HG03064 (cell line): ENCODE data around the gene IRF9.
A peak's percentile ranks its signal among the peaks of the same experiment; 100 is the strongest.

ENCODE experiments used
- ATAC-seq: cut with Tn5 transposase; IDR thresholded peaks from one replicate; pipeline ENCODE4 v1.9.1; 2021; ENCODE audit warnings: low read depth; ENCODE audit not compliant: unreplicated experiment

IRF9 gene, protein sequence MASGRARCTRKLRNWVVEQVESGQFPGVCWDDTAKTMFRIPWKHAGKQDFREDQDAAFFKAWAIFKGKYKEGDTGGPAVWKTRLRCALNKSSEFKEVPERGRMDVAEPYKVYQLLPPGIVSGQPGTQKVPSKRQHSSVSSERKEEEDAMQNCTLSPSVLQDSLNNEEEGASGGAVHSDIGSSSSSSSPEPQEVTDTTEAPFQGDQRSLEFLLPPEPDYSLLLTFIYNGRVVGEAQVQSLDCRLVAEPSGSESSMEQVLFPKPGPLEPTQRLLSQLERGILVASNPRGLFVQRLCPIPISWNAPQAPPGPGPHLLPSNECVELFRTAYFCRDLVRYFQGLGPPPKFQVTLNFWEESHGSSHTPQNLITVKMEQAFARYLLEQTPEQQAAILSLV

DNA sequence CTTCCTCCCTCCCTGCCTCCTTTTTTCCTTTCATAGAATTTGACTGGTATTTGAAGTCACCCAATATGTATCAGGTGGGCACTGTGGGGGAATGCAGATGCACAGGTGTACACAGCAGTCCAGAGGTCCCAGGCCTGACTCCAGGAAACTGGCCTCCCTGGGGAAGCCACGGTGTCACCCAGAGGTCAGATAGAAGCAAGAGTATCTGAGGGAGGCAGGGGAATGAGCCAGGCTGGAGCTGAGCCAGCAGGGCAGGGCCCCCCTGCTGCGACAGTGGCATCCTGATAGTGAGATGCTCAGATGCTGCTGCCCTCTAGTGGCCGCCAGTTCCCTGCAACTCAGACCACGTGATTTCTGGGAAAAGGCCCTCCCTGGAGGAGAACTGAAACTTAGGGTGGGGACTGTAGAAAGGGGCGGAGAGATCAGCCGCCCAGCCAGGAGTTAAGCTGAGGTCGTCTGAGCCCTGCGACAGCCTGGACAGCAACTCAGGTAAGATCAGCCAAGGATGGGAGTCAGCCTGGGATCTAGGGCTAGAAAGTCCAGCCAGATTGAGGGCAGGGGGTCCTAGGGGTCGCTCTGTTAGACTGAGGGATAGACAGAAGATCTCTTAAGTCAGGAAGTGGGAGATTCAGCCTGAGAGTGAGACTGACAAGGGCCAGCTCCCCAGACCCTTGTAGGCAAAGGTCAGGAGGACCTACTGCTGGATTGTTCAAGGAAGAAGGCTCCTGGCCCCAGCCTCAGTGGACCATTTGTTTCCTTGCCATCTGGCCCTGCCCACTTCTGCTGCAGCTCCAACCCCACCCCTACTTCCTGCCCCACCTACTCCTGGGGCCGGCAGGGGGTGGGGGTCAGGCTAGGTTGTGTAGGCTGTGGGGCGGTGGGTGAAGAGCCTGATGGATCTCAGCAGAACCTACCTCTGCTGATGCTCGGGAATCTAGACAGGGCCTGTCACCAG, at the start of gene IRF9:
TSS of gene IRF9 (plus strand) at position 416 of the 955 bp plus-strand sequence. CDS start 880 bp downstream, outside the sequence.
- peak; percentile 68 for ATAC-seq

DNA sequence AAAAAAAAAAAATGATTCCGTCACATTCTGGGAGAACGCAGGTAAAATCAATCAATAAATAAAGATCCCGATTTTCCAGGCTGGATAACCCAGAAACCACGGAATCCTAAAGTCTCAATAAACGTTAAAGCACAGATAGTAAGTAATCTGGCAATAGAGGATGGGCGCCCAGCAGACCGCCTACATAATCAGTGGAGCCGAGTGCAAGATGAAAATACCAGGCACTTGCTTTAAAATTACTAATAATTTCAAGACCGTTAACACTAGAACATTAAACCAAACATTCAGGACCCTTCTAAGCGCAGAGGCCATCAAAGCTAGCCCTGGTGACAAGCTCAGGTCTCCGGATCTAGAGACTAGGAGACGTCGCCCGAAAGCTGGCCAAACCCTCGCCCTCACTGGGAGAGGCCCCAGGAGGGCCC, 47.7 kb upstream of the IRF9 start:
- no peak for ATAC-seq

DNA sequence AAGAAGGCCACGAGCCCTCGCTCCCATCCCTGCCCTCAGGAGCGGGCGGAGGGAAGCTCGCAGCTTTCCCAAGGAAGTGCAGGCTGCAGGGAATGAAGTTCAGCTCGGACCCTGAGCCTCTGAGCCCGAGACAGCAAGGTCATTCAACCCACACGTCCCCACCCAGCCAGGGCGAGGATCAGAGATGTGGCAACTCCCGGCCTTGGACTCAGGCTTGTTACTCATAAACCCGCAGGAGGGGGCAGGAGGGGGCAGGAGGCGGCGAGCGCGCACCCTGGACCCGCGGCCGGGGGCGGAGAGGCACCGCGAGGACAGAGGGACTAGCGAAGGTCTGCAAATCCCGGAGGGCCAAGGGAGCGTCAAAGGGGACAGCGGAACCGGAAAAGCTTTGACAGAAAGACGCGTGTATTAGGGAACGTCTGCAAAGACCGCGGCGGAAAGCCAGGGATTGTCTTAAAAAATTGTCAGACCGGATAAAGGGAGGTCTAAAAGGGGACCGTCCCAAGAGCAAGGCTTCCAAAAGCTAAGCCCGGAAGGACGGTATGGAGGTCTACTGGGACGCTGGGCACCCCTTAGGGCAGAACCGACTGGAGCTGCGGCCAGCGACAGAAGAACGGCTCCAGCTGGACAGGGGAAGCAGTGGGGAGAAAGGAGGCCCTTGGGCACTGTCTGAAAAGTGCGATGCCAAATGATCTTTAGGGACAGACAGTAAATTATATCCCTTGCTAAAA, 47.1 kb upstream of the IRF9 start:
- peak; percentile 35 for ATAC-seq

DNA sequence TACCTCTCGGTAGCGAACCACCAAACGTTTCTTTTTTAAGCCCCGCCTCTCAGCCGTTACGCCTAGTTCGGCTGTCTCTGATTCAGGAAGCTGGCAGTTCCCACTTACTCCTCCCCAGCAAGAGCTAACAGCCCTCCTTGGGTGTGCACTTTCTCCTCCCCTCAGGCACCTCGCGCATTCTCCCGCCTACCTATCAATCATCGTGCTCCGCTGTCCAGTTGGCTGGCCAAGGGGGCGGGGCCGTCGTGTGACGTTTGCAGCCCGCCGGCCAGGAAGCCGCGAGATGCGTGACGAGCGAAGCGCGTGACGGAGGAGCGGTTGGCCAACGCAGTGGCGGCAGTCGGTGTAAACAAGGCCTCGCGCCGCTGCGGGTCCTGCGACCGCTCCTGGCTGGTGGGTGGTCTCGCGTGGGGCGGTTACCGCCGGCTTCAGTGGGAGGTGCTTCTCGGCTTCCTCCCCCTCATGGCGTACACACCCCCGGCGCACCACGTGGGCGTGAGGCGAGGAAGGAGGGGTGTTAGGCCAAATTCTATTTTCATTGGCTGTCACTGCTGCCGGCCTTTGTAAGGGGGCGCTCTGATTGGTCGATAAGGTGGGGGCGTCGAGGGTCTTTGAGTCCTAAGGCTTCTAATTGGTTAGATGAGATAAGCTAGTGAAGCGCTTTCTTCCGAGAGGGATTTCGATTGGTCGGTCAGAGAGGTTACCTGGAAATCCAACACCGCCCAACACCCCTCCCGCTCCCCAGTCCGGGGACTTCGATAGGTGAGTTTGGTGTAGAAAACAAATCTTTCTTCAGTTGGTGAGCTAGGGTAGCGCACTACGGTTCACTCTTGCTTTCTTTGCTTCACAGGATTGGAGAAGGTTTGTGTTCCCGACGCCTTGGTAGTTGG, 46.3 kb upstream of the IRF9 start, which contains the start of the genes DCAF11 and NRL:
TSS of gene DCAF11 (plus strand) at position 246 of the 890 bp plus-strand sequence. CDS start 818 bp downstream, outside the sequence.
TSS of gene NRL (minus strand) at position 418 of the 890 bp plus-strand sequence. CDS start 32,101 bp downstream, outside the sequence.
- ATAC-seq = peak; percentile 83

DNA sequence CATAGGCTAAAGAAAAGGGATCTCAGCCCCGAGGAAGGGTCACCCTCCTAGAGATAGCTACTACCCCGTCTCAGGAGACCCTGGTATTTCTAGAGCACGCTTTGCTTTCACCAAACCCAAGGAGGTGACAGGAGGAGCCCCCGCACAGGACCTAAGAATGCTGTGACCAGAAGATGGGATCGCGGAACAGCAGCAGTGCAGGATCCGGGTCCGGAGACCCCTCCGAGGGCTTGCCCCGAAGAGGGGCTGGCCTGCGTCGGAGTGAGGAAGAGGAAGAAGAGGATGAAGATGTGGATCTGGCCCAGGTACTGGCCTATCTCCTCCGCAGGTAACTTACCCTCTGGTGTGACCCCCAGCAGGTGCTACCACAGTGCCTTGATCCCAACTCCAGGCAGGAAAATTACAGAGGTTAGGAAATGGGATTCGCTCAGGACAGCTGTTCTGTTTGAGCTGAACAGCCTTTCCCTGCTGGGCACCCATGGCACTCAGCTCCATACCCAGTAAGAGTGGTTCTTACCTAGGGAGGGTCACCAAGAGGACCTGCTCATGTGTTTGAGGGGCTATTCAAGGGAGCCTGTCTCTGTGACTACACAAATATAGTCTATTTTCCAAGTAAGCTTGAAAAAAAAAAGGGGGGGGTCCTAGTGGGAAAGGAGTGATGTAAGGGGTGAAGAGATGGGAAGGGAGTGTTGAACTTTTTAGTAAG, 45.5 kb upstream of the IRF9 start:
- no peak for ATAC-seq

DNA sequence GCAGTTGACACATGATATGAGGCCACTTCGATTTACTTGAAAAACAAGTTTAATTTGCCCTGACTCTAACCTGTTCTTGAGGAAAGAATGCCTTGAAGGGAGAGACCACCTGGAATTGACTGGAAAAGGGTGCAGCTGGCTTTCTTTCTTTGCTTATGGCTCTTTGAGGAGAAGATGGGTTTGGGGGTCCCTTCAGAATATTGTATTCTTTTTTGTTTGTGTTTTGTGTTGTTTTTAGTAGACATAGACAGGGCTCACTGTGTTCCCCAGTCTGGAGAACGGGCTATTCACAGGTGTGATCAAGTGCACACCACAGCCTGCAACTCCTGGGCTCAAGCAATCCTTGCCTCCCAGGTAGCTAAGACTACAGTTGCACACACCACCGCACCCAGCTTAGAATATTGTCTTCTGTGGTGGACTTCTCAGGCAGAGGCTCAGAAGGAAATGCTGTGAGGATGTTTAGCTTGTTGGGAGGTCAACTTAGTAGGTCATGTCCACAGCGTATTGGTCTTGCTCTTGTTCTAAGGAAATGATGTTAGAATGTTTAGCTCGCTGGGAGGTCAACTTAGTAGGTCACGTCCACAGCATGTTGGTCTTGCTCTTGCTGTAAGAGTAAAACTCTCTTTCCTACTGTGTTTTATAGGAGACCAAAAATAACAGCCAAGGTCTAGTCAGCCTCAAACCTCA, 44.8 kb upstream of the IRF9 start:
- ATAC-seq = no peak

DNA sequence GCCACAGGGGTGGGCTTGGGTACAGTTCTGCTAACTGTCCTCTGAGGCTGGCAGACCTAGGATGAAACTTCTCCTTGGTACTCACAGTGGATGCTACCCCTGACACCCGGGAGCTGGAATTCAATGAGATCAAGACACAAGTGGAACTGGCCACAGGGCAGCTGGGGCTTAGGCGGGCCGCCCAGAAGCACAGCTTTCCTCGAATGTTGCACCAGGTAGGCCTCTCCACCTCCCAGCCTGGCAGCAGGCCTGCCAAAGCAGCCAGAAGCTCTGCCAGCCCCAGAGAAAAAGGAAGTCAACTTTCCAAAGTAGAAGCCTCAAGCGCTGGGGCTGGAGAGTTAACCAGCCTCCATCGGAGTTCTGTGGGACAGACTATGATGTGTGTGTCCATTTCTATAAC, 43.9 kb upstream of the IRF9 start:
- ATAC-seq = no peak

DNA sequence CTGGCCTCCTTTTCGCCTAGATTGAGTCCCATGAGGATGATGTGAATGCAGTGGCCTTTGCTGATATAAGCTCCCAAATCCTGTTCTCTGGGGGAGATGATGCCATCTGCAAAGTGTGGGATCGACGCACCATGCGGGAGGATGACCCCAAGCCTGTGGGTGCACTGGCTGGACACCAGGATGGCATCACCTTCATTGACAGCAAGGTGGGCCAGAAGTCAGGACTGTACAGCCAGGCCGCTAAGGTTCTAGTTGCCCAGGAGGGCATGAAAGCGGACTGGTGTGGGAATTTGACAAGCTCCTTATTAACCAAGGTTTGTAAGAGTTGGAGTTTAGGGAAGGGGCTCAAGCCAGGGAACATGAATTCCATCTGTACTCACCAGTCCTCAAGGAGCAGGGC, 41.4 kb upstream of the IRF9 start:
- no peak for ATAC-seq

DNA sequence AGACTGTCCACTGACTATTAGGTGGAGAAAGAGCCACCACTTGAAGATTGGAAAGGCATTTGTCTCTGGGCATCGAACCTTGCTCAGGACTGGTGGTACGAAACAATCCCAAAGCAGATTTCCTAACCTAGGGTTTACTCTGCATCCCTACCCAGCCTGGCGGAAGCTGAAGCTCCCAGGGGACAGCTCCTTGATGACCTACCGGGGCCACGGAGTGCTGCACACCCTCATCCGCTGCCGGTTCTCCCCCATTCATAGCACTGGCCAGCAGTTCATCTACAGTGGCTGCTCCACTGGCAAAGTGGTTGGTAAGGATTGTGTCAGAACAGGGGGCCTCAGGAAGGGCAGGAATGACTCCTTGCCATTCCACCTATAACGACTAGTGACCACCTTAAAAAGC, 39.9 kb upstream of the IRF9 start:
- ATAC-seq = no peak

DNA sequence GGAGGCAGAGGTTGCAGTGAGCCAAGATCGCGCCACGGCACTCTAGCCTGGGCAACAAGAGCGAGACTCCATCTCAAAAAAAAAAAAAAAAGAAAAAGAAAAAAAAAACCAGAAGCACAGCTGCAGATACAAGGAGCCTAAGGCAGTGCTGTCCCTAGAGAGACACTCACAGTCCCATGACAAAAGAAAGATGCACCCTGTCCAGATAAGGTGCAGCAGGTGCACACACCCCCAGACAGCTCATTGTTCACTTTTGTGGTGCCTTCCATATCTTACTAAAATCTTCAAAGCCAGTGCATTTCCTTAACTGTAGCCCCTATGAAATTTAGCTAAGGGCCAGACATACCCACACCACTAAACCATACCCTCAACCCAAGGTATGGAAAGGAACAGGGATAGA, 38.6 kb upstream of the IRF9 start:
- no peak for ATAC-seq

DNA sequence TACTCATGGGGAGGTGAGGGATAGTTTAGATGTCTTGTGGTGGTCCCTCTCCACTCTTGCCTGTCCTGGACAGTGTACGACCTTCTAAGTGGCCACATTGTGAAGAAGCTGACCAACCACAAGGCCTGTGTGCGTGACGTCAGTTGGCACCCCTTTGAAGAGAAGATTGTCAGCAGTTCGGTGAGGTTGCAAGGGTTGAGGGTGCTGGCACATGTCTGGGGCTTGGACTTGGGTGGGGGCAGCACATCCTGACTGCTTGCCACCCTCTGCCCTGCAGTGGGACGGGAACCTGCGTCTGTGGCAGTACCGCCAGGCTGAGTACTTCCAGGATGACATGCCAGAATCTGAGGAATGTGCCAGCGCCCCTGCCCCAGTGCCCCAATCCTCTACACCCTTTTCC, 38.2 kb upstream of the IRF9 start:
- ATAC-seq = no peak

DNA sequence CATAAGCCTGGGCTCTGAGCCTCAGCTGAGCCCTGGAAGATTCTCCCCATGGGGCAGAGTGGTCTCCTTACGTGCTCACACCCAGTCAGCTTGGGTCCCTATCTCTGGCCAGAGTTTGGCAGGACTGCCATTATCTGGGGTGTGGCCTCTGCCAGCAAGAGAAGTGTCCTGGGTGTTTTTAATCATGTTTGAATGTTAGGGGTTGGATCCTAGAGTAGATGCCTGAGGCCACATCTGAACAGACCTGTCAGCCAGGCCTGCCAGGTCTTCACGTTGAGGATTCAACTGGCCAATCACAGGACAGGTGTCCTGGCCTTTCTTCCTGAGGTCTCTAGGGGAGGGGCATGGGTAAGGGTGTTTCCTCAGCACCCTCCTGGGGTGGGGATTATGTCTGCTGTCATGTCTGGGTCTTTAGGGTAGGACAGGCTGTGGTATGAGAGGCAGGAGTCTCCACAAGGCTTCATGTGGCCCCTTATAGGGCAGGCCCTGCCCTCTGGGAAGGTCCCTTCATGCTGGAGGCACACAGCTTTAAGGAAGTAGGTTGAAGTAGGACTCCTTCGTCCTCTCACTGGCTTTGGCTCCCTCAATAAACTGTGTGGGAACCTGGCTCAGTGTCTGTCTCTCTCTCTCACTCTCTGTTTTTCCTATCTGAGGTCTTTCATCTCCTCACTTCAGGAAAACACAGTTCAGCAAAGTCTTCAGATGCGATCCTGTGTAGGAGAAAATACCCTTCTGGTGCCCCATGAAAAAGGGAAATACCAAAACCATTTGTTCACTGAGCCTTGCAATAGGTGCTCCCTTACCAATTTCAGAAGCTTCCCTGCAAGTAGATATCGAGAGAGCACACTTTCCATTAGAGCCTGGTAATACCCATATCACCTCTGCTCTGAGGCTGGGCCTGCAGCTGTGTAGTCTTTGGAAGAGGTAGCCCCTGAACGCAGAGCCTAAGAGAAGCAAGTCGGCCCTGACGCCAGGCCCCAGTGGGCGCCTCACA, 37.3 kb upstream of the IRF9 start:
- no peak for ATAC-seq

DNA sequence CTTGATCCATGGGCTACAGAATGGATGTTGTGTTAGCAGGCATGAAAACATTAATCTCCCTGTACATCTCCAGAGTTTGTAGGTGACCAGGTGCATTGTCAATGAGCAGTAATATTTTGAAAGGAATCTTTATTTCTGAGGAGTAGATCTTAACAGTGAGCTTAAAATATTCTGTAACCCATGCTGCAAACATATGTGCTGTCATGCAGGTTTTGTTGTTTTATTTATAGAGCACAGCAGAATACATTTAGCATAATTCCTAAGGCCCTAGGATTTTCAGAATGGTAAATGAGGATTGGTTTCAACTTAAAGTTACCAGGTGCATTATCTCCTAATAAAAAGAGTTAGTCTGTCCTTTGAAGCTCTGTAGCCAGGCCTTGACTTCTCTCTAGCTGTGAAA, 34.1 kb upstream of the IRF9 start:
- no peak for ATAC-seq

DNA sequence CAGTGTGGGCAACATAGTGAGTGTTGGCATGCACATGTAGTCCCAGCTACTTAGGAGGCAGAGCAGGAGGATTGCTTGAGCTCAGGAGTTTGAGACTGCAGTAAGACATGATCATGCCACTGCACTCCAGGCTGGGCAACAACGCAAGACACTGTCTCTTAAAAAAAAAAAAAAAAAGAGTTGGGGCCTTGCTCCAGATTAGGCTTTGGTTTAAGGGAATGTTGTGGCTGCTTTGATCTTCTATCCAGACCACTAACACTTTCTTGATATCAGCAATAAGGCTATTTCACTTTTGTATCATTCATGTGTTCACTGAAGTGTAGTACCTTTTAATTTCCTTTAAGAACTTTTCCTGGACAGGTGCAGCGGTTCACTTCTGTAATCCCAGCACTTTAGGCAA, 33.4 kb upstream of the IRF9 start:
- ATAC-seq = no peak

DNA sequence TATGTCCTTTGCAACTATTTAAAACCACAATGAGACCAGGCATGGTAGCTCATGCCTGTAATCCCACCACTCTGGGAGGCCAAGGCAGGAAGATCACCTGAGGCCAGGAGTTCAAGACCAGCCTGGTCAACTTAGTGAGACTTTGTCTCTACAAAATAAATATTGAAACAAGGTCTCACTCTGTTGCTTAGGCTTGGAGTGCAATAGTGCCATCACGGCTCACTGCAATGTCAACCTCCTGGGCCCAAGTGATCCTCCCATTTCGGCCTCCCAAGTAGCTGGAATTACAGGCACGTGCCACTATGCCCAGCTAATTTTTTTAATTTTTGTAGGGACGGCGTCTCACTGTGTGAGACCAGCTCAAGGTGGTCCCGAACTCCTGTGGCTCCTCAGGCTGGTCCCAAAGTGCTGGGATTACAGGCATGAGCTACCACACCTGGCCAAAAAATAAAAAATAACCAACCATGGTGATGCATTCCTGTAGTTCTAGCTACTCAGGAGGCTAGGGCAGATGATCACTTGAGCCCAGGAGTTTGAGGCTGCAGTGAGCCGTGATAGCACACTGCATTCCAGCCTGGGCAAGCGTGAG, 31.6 kb upstream of the IRF9 start:
- ATAC-seq = no peak

DNA sequence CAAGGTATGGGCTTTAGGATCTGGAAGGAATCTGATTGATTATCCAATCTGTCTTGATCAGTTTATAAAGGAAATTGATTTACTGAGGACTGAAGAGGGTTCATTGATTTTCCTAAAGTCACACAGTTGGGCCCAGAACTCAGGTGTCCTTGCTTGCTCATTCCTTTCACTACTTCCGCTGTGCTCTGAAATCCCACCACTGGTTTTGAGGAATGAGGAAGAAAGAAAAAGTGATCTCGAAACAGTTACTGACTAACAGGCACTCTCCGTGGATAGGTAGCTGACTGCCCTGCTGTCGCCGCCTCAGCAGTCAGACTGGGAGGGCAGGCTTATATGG, 30.7 kb upstream of the IRF9 start, which contains the start of gene FITM1:
TSS of gene FITM1 (plus strand) at position 280 of the 337 bp plus-strand sequence. CDS start 905 bp downstream, outside the sequence.
- ATAC-seq = no peak
